Measurements from ENCODE around the gene EDC4. TPM values are rescaled to one million over a fixed set of nuclear protein-coding genes. Genes with fewer than 3 reads are reported as not detected.

Gene EDC4
- total and polyA plus RNA-seq, 9 of the 15 experiments (the other 6 are each of a cell fraction or from before 2014, with no cell fraction given), result 1.1 to 131 (median 74.0) TPM

- CTCF ChIA-PET (ENCODE audit: low intra/inter-chr PET ratio), result no interaction called here
These were observed 19.2 kb upstream of the EDC4 start for GRCh38 chr16:67853670-67854069.

GRCh38 chr16:67855789-67856188 is 17.1 kb upstream of the EDC4 start:
- CTCF ChIA-PET (ENCODE audit: low intra/inter-chr PET ratio), result interaction anchor here (0.6 kb wide), 1 partner anchor 192 kb away, joined by 3 read pairs; no protein-coding TSS in a partner anchor
- no TSS peak for BruUV-seq (replicated peaks)
- Histone ChIP-seq H3K9me1 (ENCODE audit: control insufficient read depth, insufficient read depth, low read length) (peaks cover 6% of the 10 kb centered on the region), H3K27me3 (ENCODE audit: control insufficient read depth in 2 of 2, insufficient read depth in 2 of 2, low read length in 2 of 2) (no peaks in the 10 kb centered on the region), H2AFZ (ENCODE audit: low read depth, low read length) (no peak overlapping the region), H3K36me3 (ENCODE audit: control insufficient read depth, insufficient read depth, low read length) (peaks cover 49% of the 10 kb centered on the region), H3K4me3 (no peak overlapping the region), H3K9ac (ENCODE audit: insufficient read depth in 1 of 2, low read depth in 2 of 2, low read length in 2 of 2) (peak overlapping the region in 1 of 2 experiments; percentile 0; a peak in 1 of 4 replicates), H3K27ac (ENCODE audit: extremely low read depth, low read depth, low read length) (no peak overlapping the region), H3K4me2 (ENCODE audit: insufficient read depth, low read length) (no peak overlapping the region), H4K20me1 (replicated peaks; ENCODE audit: control insufficient read depth, insufficient read depth, low read length) (peaks cover 31% of the 10 kb centered on the region), H3K4me1 (replicated peaks in 1 of 2; ENCODE audit: control insufficient read depth in 2 of 2, insufficient read depth in 2 of 2, low read length in 2 of 2) (peaks cover 14 to 24% of the 10 kb centered on the region in 2 experiments), H3K9me3 (replicated peaks; ENCODE audit: control insufficient read depth, insufficient read depth, low read depth, low read length) (no peaks in the 10 kb centered on the region), H3K79me2 (ENCODE audit: control insufficient read depth, insufficient read depth, low read length) (peaks cover 90% of the 10 kb centered on the region)
- ATAC-seq (no peak), FAIRE-seq (no peak), DNase-seq (ENCODE audit: extremely low read depth in 1 of 4, low spot score in 3 of 4) (no peak)
- TF ChIP-seq ZNF212 (CRISPR knock-in tag; IDR thresholded peaks at IDR 0.05), result no peak
- in situ Hi-C loops (cut with MboI) (no loop called here), intact Hi-C loops (cut with micrococcal nuclease) (no loop called here)
- POLR2A ChIA-PET, result interaction anchor here (0.6 to 2.1 kb wide), 5 partner anchors 9 to 108 kb away, joined by 3 to 6 read pairs (median 3); partner anchors contain the start of gene NUTF2
- WGBS (ENCODE audit: insufficient coverage, low coverage, missing lambda C conversion rate), result 85% methylated on average over 10 of the region's 10 CpGs

More at GRCh38 chr16:67853670-67854069, 19.2 kb upstream of the EDC4 start:
- in situ Hi-C loops (cut with MboI), result no loop called here
- no peak for FAIRE-seq
- Histone ChIP-seq H3K4me2 (ENCODE audit: insufficient read depth, low read length) (no peak overlapping the region), H3K9ac (ENCODE audit: insufficient read depth in 1 of 2, low read depth in 2 of 2, low read length in 2 of 2) (no peak overlapping the region), H3K4me1 (replicated peaks in 1 of 2; ENCODE audit: control insufficient read depth in 2 of 2, insufficient read depth in 2 of 2, low read length in 2 of 2) (peaks cover 8 to 20% of the 10 kb centered on the region in 2 experiments), H3K4me3 (no peak overlapping the region), H3K27me3 (ENCODE audit: control insufficient read depth in 2 of 2, insufficient read depth in 2 of 2, low read length in 2 of 2) (no peaks in the 10 kb centered on the region), H3K36me3 (ENCODE audit: control insufficient read depth, insufficient read depth, low read length) (peaks cover 52% of the 10 kb centered on the region), H3K9me3 (replicated peaks; ENCODE audit: control insufficient read depth, insufficient read depth, low read depth, low read length) (no peaks in the 10 kb centered on the region), H3K27ac (ENCODE audit: extremely low read depth, low read depth, low read length) (no peak overlapping the region; the same call in 2 of the 3 replicates), H4K20me1 (replicated peaks; ENCODE audit: control insufficient read depth, insufficient read depth, low read length) (peaks cover 25% of the 10 kb centered on the region), H3K79me2 (ENCODE audit: control insufficient read depth, insufficient read depth, low read length) (peaks cover 89% of the 10 kb centered on the region), H2AFZ (ENCODE audit: low read depth, low read length) (no peak overlapping the region), H3K9me1 (ENCODE audit: control insufficient read depth, insufficient read depth, low read length) (peaks cover 11% of the 10 kb centered on the region)
- no peak for DNase-seq (ENCODE audit: extremely low read depth in 1 of 4, low spot score in 3 of 4)
- WGBS (ENCODE audit: insufficient coverage, low coverage, missing lambda C conversion rate), result 95% methylated on average over 3 of the region's 3 CpGs
- intact Hi-C loops (cut with micrococcal nuclease), result no loop called here
- POLR2A ChIA-PET, result interaction anchor here (0.8 kb wide), 1 partner anchor 10 kb away, joined by 3 read pairs; no protein-coding TSS in a partner anchor
- BruUV-seq (replicated peaks), result no TSS peak
- no peak for ATAC-seq
- TF ChIP-seq XRCC5 (IDR thresholded peaks at IDR 0.05; ENCODE audit: low read depth, low read length), result no peak
- peak; percentile 53; the same call in 1 of the 2 replicates for TF ChIP-seq ZNF121 (CRISPR knock-in tag; conservative IDR thresholded peaks at IDR 0.05)
